OCI-LY1 (cell line): ENCODE measurements around the gene FHOD3.

ENCODE experiments used
- EZH2 ChIP-seq: fragments of 200-600 bp; sonication (generic), shearing (Covaris generic); IDR thresholded peaks from 2 replicates; pipeline ENCODE4 v1.8.0; 2017; ENCODE audit warnings: borderline replicate concordance, mixed run types, mild to moderate bottlenecking, antibody characterized with exemption, low read length, moderate library complexity, mixed read lengths
- TF ChIP-seq, protein P1 (sequence below): fragments of 200-600 bp; sonication (generic), shearing (Covaris generic); IDR thresholded peaks from 2 replicates; pipeline ENCODE4 v1.5.1; 2017; ENCODE audit warnings: mild to moderate bottlenecking, antibody characterized with exemption, low read length, moderate library complexity, mixed read lengths

DNA sequence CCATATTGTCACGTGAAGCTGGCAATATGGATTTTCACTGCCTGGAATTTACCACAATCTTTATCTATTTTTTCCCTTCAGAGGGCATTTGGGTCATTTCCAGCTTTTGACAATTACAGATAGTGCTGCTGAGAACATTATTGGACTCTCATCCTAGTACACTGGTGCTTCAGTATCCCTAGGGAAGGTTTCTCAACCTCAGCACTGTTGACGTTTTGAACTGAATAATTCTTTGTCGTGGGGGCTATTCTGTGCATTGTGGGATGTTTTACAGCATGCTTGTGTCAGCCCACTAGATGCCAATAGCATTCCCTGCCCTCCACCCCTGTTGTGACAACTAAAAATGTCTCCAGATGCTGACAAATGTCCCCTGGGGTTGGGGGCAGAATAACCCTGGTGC, 345.5 kb downstream of the FHOD3 start:
- TF ChIP-seq, protein P1, sequence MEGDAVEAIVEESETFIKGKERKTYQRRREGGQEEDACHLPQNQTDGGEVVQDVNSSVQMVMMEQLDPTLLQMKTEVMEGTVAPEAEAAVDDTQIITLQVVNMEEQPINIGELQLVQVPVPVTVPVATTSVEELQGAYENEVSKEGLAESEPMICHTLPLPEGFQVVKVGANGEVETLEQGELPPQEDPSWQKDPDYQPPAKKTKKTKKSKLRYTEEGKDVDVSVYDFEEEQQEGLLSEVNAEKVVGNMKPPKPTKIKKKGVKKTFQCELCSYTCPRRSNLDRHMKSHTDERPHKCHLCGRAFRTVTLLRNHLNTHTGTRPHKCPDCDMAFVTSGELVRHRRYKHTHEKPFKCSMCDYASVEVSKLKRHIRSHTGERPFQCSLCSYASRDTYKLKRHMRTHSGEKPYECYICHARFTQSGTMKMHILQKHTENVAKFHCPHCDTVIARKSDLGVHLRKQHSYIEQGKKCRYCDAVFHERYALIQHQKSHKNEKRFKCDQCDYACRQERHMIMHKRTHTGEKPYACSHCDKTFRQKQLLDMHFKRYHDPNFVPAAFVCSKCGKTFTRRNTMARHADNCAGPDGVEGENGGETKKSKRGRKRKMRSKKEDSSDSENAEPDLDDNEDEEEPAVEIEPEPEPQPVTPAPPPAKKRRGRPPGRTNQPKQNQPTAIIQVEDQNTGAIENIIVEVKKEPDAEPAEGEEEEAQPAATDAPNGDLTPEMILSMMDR: no peak
- no peak for TF ChIP-seq EZH2
